Glomerular visceral epithelial cell (primary cell): Measurements from ENCODE around the gene FRMD6.
"Not testable (repeated sequence)": the region's sequence is repeated elsewhere in the genome, so short reads cannot be mapped to it uniquely, and the experiment has no call there.

Source experiments
- DNase-seq: peaks from one replicate; pipeline ENCODE4 v3.0.0-alpha.2; 2016; ENCODE audit errors: extremely low spot score

Gene FRMD6

GRCh38 chr14:51724650-51725049, 72.9 kb downstream of the FRMD6 start:
- DNase-seq, result no peak

- no peak for DNase-seq
Observed at GRCh38 chr14:51725061-51725460, 73.4 kb downstream of the FRMD6 start.

GRCh38 chr14:51726166-51726899, 74.6 kb downstream of the FRMD6 start:
- no peak for DNase-seq

- no peak for DNase-seq
Observed at GRCh38 chr14:51727526-51727925, 75.8 kb downstream of the FRMD6 start.

GRCh38 chr14:51730098-51730497, 78.4 kb downstream of the FRMD6 start:
- DNase-seq, result no peak

GRCh38 chr14:51730684-51731083, 79.0 kb downstream of the FRMD6 start:
- DNase-seq, result no peak

GRCh38 chr14:51732494-51733112, 80.9 kb downstream of the FRMD6 start:
- DNase-seq, result no peak

GRCh38 chr14:51733147-51733546, 81.4 kb downstream of the FRMD6 start:
- no peak for DNase-seq

- no peak for DNase-seq
Observed at GRCh38 chr14:51735851-51736250, 84.1 kb downstream of the FRMD6 start.

GRCh38 chr14:51738754-51739153, 87.0 kb downstream of the FRMD6 start:
- DNase-seq, result no peak

GRCh38 chr14:51743588-51744000, 91.9 kb downstream of the FRMD6 start:
- no peak for DNase-seq

GRCh38 chr14:51744372-51745130, 92.8 kb downstream of the FRMD6 start:
- DNase-seq, result no peak

GRCh38 chr14:51746823-51747222, 95.1 kb downstream of the FRMD6 start:
- DNase-seq, result not testable (repeated sequence)

GRCh38 chr14:51750542-51750941, 98.8 kb downstream of the FRMD6 start:
- DNase-seq, result no peak

GRCh38 chr14:51751611-51752345, 100.1 kb downstream of the FRMD6 start:
- DNase-seq, result not testable (repeated sequence)

- DNase-seq, result not testable (repeated sequence)
Observed at GRCh38 chr14:51757756-51758155, 106.0 kb downstream of the FRMD6 start.

- no peak for DNase-seq
Observed at GRCh38 chr14:51759950-51760349, 108.2 kb downstream of the FRMD6 start.

GRCh38 chr14:51765726-51766125, 114.0 kb downstream of the FRMD6 start:
- DNase-seq, result not testable (repeated sequence)

GRCh38 chr14:51766586-51766985, 114.9 kb downstream of the FRMD6 start:
- not testable (repeated sequence) for DNase-seq

- DNase-seq, result not testable (repeated sequence)
Observed at GRCh38 chr14:51769261-51769660, 117.6 kb downstream of the FRMD6 start.

GRCh38 chr14:51774209-51774608, 122.5 kb downstream of the FRMD6 start:
- DNase-seq, result no peak
